ENCODE results near the gene EEF1G. TPM values are rescaled to one million over a fixed set of nuclear protein-coding genes. Genes with fewer than 3 reads are reported as not detected.

EEF1G gene
- total and polyA plus RNA-seq, 7 donors, result 1,344 to 2,108 (median 1,779) TPM

DNA sequence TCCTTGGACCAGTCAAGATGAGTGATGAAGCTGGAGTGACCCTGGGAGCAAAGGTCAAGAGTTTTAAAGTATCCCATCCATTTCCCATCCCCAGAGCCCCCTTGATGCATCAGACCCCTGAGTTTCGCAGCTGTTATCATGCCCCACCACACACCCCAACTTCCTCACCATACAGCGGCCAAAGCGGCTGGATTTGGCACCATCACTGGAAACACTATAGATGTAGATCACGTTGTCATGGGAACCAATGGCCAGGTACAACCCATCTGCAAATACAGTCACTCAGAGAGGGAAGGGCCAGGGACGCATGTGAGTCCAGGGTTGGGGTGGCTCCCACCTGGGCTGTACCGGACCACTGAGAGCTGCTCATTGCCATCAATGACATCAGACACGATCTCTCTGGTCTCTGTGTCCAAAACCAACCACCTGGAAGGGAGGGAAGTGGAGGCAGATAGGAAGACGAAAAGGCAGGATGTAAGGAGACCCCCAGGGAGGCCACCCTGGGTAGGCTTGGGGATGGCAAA, 30.1 kb upstream of the EEF1G start:
- DNase-seq, result no peak
- intact Hi-C loops (cut with DNase I), result loop anchor here (5.0 kb wide), 1 partner anchor 52 kb away; no protein-coding TSS in a partner anchor
- H3K36me3 ChIP-seq, result peaks cover 0 to 51% (median 5%) of the 10 kb centered on the region in 4 donors
- 92 to 93% methylated on average over 8 of the region's 8 CpGs for WGBS, 2 donors
- H3K4me1 ChIP-seq, result peaks cover 0 to 37% (median 33%) of the 10 kb centered on the region in 4 donors
- H3K27ac ChIP-seq, result peak overlapping the region in 2 of 4 donors; percentile 96 to 98
- H3K4me3 ChIP-seq, result no peak overlapping the region
- H3K9me3 ChIP-seq, result no peaks in the 10 kb centered on the region
- H3K27me3 ChIP-seq, result no peaks in the 10 kb centered on the region
- TF ChIP-seq POLR2A (IDR thresholded peaks at IDR 0.05) (no peak), EP300 (IDR thresholded peaks at IDR 0.05) (no peak), POLR2AphosphoS5 (IDR thresholded peaks at IDR 0.05) (no peak), CTCF (IDR thresholded peaks at IDR 0.05) (no peak)

DNA sequence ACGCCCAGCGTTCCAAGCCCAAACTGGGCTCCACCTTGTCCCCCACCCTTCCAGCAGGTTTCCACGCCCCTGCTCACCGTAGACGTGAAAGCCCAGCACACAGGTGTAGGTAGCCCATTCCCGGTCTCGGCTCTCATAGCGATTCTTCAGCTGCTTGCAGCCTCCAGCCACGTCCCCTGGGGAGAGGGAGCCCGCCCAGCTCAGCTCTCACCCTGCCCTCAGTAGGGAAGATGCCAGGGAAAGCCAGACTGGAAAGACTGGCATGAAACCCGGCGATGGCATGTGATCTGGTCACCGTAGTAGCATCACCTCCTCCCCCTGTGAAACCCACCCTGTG, 29.3 kb upstream of the EEF1G start:
- no peaks in the 10 kb centered on the region for H3K9me3 ChIP-seq
- TF ChIP-seq POLR2A (IDR thresholded peaks at IDR 0.05) (no peak), CTCF (IDR thresholded peaks at IDR 0.05) (no peak), EP300 (IDR thresholded peaks at IDR 0.05) (no peak), POLR2AphosphoS5 (IDR thresholded peaks at IDR 0.05) (no peak)
- peak overlapping the region; percentile 89 to 99 (median 94) for H3K4me3 ChIP-seq
- DNase-seq, result no peak
- WGBS, 2 donors, result 67 to 80% methylated on average over 13 of the region's 13 CpGs
- peaks cover 0 to 43% (median 39%) of the 10 kb centered on the region in 4 donors for H3K4me1 ChIP-seq
- intact Hi-C loops (cut with DNase I), result loop anchor here (5.0 kb wide), 1 partner anchor 51 kb away; no protein-coding TSS in a partner anchor
- H3K27me3 ChIP-seq, result no peaks in the 10 kb centered on the region
- peak overlapping the region; percentile 94 to 99 (median 97) for H3K27ac ChIP-seq
- peaks cover 2 to 50% (median 7%) of the 10 kb centered on the region in 4 donors for H3K36me3 ChIP-seq

- Histone ChIP-seq H3K27me3 (no peaks in the 10 kb centered on the region), H3K9me3 (no peaks in the 10 kb centered on the region), H3K36me3 (peaks cover 8 to 51% (median 13%) of the 10 kb centered on the region in 4 donors), H3K27ac (peak overlapping the region; percentile 94 to 99 (median 97)), H3K4me1 (peaks cover 0 to 43% (median 39%) of the 10 kb centered on the region in 4 donors), H3K4me3 (peak overlapping the region; percentile 89 to 99 (median 94))
- 9 to 29% methylated on average over 96 of the region's 96 CpGs for WGBS, 2 donors
- TF ChIP-seq POLR2A (IDR thresholded peaks at IDR 0.05) (no peak), POLR2AphosphoS5 (IDR thresholded peaks at IDR 0.05) (peak; percentile 9 to 68 (median 54)), CTCF (IDR thresholded peaks at IDR 0.05) (peak; percentile 6 to 25 (median 22)), EP300 (IDR thresholded peaks at IDR 0.05) (peak in 1 of 4 donors; percentile 17)
- intact Hi-C loops (cut with DNase I), result loop anchor here (5.0 kb wide), 1 partner anchor 50 kb away; no protein-coding TSS in a partner anchor
- peak; percentile 89 for DNase-seq
Measured at GRCh38 chr11:62602141-62603071, 28.7 kb upstream of the EEF1G start.

DNA sequence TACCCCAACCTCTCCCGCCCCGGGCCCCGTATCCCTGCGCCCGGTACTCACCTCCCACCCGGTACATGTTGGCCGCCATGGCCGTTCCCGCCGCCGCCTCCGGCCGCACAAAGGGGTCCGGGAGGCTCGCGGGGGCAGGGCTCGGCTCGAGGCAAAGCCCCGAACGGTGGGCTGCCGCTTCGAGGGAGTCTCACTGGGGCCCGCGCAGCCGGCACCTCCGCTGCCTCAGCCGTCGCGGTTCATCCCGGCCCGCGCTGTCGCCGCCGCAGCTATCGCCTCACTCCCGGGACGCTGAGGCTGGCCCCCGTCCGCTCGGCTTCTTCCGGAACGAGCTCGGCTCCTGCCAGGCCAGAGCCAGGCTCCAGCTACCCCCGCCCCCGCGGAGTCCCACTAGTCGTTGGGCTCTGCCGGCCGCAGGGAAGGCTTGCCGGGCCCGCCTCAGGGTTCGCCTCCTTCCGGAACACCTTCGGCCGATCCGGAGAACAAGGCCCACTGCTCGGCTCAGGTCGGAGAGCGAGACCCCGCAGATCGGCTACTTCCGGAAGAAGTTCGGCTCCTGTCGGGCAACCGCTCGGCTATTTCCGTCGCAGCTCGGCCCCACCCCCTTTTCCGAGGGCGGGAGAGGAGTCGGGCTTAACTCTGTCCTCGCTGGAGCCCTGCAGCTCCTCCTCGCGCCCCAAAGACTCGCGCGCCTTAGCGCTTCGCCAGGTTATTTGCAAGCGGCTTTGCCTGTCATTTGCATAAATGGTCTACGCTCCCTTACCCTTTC, 27.9 kb upstream of the EEF1G start, which contains the start of gene MTA2:
MTA2 (minus strand) TSS at position 494 of the 769 bp plus-strand sequence; CDS start at position 79, 415 bp downstream.
- peak within 1 kb of the TSS; percentile 94 to 99 (median 97) for H3K27ac ChIP-seq
- H3K4me3 ChIP-seq, result peak within 1 kb of the TSS; percentile 89 to 99 (median 94)
- WGBS, 2 donors, result 1% methylated on average over 83 of the region's 83 CpGs
- TF ChIP-seq POLR2AphosphoS5 (IDR thresholded peaks at IDR 0.05) (peak; percentile 65 to 86 (median 78)), CTCF (IDR thresholded peaks at IDR 0.05) (no peak), POLR2A (IDR thresholded peaks at IDR 0.05) (peak; percentile 38 to 47)
- DNase-seq, result peak; percentile 99
- H3K4me1 ChIP-seq, result peaks cover 0 to 43% (median 39%) of the 10 kb centered on the region in 4 donors
- intact Hi-C loops (cut with DNase I), result loop anchor here (5.0 kb wide), 1 partner anchor 49 kb away; no protein-coding TSS in a partner anchor
- no peaks in the 10 kb centered on the region for H3K9me3 ChIP-seq
- H3K36me3 ChIP-seq, result peaks cover 15 to 51% (median 21%) of the 10 kb centered on the region in 4 donors
- no peaks in the 10 kb centered on the region for H3K27me3 ChIP-seq

Data from sigmoid colon (tissue), 7 donors.